HG02678 (cell line): Measurements from ENCODE around the gene TIMP2.
"Not testable (repeated sequence)": the region's sequence is repeated elsewhere in the genome, so short reads cannot be mapped to it uniquely, and the experiment has no call there.

Source experiments
- ATAC-seq: cut with Tn5 transposase; IDR thresholded peaks from one replicate; pipeline ENCODE4 v1.9.1; 2021; ENCODE audit warnings: mild to moderate bottlenecking, moderate library complexity; ENCODE audit not compliant: unreplicated experiment

The TIMP2 gene

GRCh38 chr17:78873519-78874340 is 51.5 kb downstream of the TIMP2 start:
- ATAC-seq = no peak

- no peak for ATAC-seq
These were observed 52.7 kb downstream of the TIMP2 start for GRCh38 chr17:78872486-78872885.

- no peak for ATAC-seq
These were observed 54.6 kb downstream of the TIMP2 start for GRCh38 chr17:78870621-78871020.

- ATAC-seq = no peak
These were observed 56.8 kb downstream of the TIMP2 start for GRCh38 chr17:78868391-78868790.

GRCh38 chr17:78867046-78867445 is 58.1 kb downstream of the TIMP2 start:
- ATAC-seq = not testable (repeated sequence)

GRCh38 chr17:78865682-78866390 is 59.4 kb downstream of the TIMP2 start:
- no peak for ATAC-seq

GRCh38 chr17:78864117-78864516 is 61.1 kb downstream of the TIMP2 start:
- no peak for ATAC-seq

- ATAC-seq = no peak
These were observed 62.8 kb downstream of the TIMP2 start for GRCh38 chr17:78862073-78863023.

- ATAC-seq = no peak
These were observed 64.0 kb downstream of the TIMP2 start for GRCh38 chr17:78861229-78861628.

GRCh38 chr17:78859051-78859450 is 66.1 kb downstream of the TIMP2 start:
- no peak for ATAC-seq

GRCh38 chr17:78857266-78857665 is 67.9 kb downstream of the TIMP2 start:
- ATAC-seq = no peak

- ATAC-seq = no peak
These were observed 69.5 kb downstream of the TIMP2 start for GRCh38 chr17:78855561-78856165.

- no peak for ATAC-seq
These were observed 70.7 kb downstream of the TIMP2 start for GRCh38 chr17:78854508-78854907.

- ATAC-seq = no peak
These were observed 71.2 kb downstream of the TIMP2 start for GRCh38 chr17:78853926-78854394.

GRCh38 chr17:78852709-78853121 is 72.5 kb downstream of the TIMP2 start:
- no peak for ATAC-seq

GRCh38 chr17:78849026-78849425 is 76.2 kb downstream of the TIMP2 start:
- no peak for ATAC-seq

GRCh38 chr17:78847052-78847451 is 78.1 kb downstream of the TIMP2 start:
- no peak for ATAC-seq

GRCh38 chr17:78844301-78845005 is 80.7 kb downstream of the TIMP2 start:
- no peak for ATAC-seq

GRCh38 chr17:78842881-78843565 is 82.2 kb downstream of the TIMP2 start:
- no peak for ATAC-seq
